ENCODE results near the gene GAN.
A peak's percentile ranks its signal among the peaks of the same experiment; 100 is the strongest.

Gene GAN

DNA sequence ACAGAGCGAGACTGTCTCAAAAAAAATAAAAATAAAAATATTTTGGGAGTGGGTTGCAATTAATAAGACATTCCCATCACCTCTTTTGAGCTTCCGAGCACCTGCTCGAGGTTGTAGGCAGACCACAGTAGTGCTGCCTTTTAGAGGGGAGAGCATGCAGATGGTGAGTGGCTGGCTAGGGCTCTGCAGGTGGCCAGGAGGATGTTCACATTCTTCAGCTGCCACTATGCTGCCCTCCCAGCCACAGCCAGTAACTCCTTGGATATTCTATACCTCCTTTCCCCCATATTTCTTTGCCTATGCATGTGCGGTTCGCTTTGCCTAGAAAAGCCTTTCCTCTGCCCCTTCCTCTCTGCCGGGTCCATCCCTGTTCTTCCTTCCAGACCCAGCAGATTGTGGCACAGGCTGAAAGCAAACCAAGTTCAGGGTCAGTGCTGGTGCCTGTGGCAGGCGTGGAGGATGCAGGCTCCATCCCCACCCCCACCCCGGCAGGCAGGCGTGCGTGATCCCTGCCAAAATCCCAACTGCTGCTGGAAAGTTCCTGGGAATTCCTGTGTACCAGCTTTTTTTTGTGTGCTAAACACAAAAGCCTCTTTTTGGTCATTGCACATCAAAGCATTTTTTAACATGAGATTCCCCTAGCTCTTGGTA is 96.0 kb downstream of the GAN start:
- Histone ChIP-seq H3K23ac (ENCODE audit: low read length) (no peak overlapping the region), H3K18ac (ENCODE audit: low read length) (no peak overlapping the region), H3K4ac (ENCODE audit: low read depth, low read length) (no peak overlapping the region), H2AK5ac (ENCODE audit: low read length) (no peak overlapping the region), H3K79me2 (ENCODE audit: control insufficient read depth, insufficient read depth, low read length) (no peaks in the 10 kb centered on the region), H3K27me3 (ENCODE audit: insufficient read depth, low read length, poor library complexity) (no peaks in the 10 kb centered on the region), H4K5ac (ENCODE audit: low read length) (no peak overlapping the region), H3K27ac (ENCODE audit: low read depth, low read length) (no peak overlapping the region), H2BK5ac (ENCODE audit: low read length) (no peak overlapping the region), H3K79me1 (ENCODE audit: low read length) (no peaks in the 10 kb centered on the region), H3K4me2 (ENCODE audit: low read length) (no peak overlapping the region), H4K8ac (ENCODE audit: low read depth, low read length) (no peak overlapping the region), H3K36me3 (ENCODE audit: control insufficient read depth, insufficient read depth, low read length) (no peaks in the 10 kb centered on the region), H3K56ac (ENCODE audit: low read length) (no peak overlapping the region), H3K4me1 (ENCODE audit: control insufficient read depth, low read depth, low read length) (peaks cover 2% of the 10 kb centered on the region), H2BK15ac (replicated peaks; ENCODE audit: low read depth) (no peak overlapping the region), H3K4me3 (ENCODE audit: low read length) (no peak overlapping the region), H3K9ac (ENCODE audit: low read length) (no peak overlapping the region), H2BK120ac (ENCODE audit: low read depth, low read length) (no peak overlapping the region)
- DNase-seq: peak; percentile 39
- WGBS (ENCODE audit: extremely low coverage, insufficient coverage, low lambda C conversion rate): no CpG with 5 or more reads among the region's 10 CpGs

DNA sequence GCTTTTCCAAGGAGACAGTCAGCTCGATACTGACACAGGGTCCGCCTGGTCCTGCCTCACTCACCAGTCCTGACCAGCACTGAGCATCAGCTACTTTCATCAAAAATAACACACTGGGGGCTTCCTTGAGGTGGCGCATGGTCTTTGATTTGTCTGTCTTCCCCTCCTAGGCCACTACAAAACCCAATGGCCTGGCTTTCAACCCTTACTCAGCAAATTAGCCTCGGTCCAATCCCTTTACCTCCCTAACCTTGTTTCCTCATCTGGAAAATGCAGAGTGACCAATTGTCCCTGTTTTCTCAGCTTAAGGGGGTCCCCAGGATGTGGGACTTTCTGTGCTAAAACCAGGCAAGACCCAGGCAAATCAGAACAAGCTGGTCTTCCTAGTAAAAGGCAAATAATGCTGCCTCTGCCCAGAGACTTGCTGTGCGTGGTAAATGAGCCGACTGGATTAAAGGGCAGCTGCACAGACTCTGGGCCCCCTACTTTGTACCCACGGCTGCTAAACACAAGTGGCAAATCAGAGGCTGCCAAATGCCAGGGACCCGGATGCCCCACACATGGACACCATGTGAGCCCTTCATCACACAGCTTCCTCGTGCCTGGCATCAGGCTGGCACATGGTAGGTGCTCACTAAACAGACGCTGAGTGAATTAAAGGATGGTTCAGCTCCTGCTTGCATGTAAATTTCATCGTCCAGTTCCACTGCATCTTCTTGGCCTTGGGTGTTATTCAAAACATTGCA is 98.7 kb downstream of the GAN start:
- Histone ChIP-seq H3K18ac (ENCODE audit: low read length) (no peak overlapping the region), H3K4ac (ENCODE audit: low read depth, low read length) (no peak overlapping the region), H3K4me3 (ENCODE audit: low read length) (no peak overlapping the region), H3K27me3 (ENCODE audit: insufficient read depth, low read length, poor library complexity) (no peaks in the 10 kb centered on the region), H3K27ac (ENCODE audit: low read depth, low read length) (no peak overlapping the region), H2BK15ac (replicated peaks; ENCODE audit: low read depth) (no peak overlapping the region), H4K8ac (ENCODE audit: low read depth, low read length) (no peak overlapping the region), H3K4me1 (ENCODE audit: control insufficient read depth, low read depth, low read length) (no peaks in the 10 kb centered on the region), H3K79me1 (ENCODE audit: low read length) (no peaks in the 10 kb centered on the region), H2AK5ac (ENCODE audit: low read length) (no peak overlapping the region), H3K23ac (ENCODE audit: low read length) (no peak overlapping the region), H3K79me2 (ENCODE audit: control insufficient read depth, insufficient read depth, low read length) (no peaks in the 10 kb centered on the region), H2BK120ac (ENCODE audit: low read depth, low read length) (no peak overlapping the region), H3K36me3 (ENCODE audit: control insufficient read depth, insufficient read depth, low read length) (no peaks in the 10 kb centered on the region), H2BK5ac (ENCODE audit: low read length) (no peak overlapping the region), H3K9ac (ENCODE audit: low read length) (no peak overlapping the region), H3K4me2 (ENCODE audit: low read length) (no peak overlapping the region), H4K5ac (ENCODE audit: low read length) (no peak overlapping the region), H3K56ac (ENCODE audit: low read length) (no peak overlapping the region)
- no peak for DNase-seq
- no CpG with 5 or more reads among the region's 11 CpGs for WGBS (ENCODE audit: extremely low coverage, insufficient coverage, low lambda C conversion rate)

DNA sequence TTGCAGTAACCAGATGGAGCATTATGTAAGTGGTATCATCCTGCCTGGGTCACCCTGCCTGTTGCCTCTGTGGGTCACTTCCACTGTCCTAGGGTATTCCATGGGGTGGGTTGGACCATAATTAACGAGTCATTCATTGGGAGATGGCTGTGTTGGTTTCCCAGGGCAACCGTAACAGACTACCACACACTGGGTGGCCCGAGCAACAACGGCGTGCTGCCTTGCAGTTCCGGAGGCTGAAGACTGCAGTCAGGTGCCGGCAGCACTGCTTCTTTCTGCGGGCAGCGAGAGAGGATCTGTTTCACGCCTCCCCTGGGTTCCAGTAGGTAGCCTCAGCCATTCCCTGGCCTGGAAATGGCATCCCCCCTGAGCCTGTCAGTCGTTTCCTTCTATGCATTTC is 101.0 kb downstream of the GAN start:
- no peak overlapping the region for H3K4me2 ChIP-seq (ENCODE audit: low read length)
- H3K4me1 ChIP-seq (ENCODE audit: control insufficient read depth, low read depth, low read length): no peaks in the 10 kb centered on the region
- H3K36me3 ChIP-seq (ENCODE audit: control insufficient read depth, insufficient read depth, low read length): no peaks in the 10 kb centered on the region
- WGBS (ENCODE audit: extremely low coverage, insufficient coverage, low lambda C conversion rate): no CpG with 5 or more reads among the region's 11 CpGs
- no peak overlapping the region for H3K4me3 ChIP-seq (ENCODE audit: low read length)
- H4K8ac ChIP-seq (ENCODE audit: low read depth, low read length): no peak overlapping the region
- H3K27ac ChIP-seq (ENCODE audit: low read depth, low read length): no peak overlapping the region
- no peak overlapping the region for H2BK120ac ChIP-seq (ENCODE audit: low read depth, low read length)
- H3K79me2 ChIP-seq (ENCODE audit: control insufficient read depth, insufficient read depth, low read length): no peaks in the 10 kb centered on the region
- no peak overlapping the region for H2BK15ac ChIP-seq (replicated peaks; ENCODE audit: low read depth)
- DNase-seq: peak; percentile 84
- H3K4ac ChIP-seq (ENCODE audit: low read depth, low read length): no peak overlapping the region
- H3K18ac ChIP-seq (ENCODE audit: low read length): no peak overlapping the region
- no peaks in the 10 kb centered on the region for H3K27me3 ChIP-seq (ENCODE audit: insufficient read depth, low read length, poor library complexity)
- H2BK5ac ChIP-seq (ENCODE audit: low read length): no peak overlapping the region
- no peaks in the 10 kb centered on the region for H3K79me1 ChIP-seq (ENCODE audit: low read length)
- no peak overlapping the region for H4K5ac ChIP-seq (ENCODE audit: low read length)
- H3K9ac ChIP-seq (ENCODE audit: low read length): no peak overlapping the region
- H3K56ac ChIP-seq (ENCODE audit: low read length): no peak overlapping the region
- no peak overlapping the region for H3K23ac ChIP-seq (ENCODE audit: low read length)
- no peak overlapping the region for H2AK5ac ChIP-seq (ENCODE audit: low read length)

DNA sequence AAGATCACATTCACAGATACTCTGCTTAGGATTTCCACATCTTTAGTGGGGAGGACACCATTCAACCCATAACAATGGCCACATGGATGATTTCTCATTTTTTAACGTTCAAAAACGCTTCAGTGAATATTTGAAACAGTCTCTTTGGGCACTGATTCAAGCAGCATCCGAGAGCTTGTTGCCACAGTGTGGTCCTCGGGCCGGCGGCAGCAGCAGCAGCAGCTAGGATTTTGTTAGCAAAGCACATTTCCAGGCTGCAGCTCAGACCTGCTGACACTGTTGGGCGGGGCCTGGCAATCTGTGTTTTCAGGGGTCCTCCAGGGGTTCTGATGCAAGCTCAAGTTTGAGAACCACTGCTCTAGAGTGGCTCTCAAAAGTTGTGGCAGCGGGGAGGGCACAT is 102.0 kb downstream of the GAN start:
- Histone ChIP-seq H3K4me1 (ENCODE audit: control insufficient read depth, low read depth, low read length) (no peaks in the 10 kb centered on the region), H3K27ac (ENCODE audit: low read depth, low read length) (no peak overlapping the region), H3K79me2 (ENCODE audit: control insufficient read depth, insufficient read depth, low read length) (no peaks in the 10 kb centered on the region), H3K4me2 (ENCODE audit: low read length) (no peak overlapping the region), H3K4me3 (ENCODE audit: low read length) (no peak overlapping the region), H3K36me3 (ENCODE audit: control insufficient read depth, insufficient read depth, low read length) (no peaks in the 10 kb centered on the region), H3K79me1 (ENCODE audit: low read length) (no peaks in the 10 kb centered on the region), H4K5ac (ENCODE audit: low read length) (no peak overlapping the region), H3K56ac (ENCODE audit: low read length) (no peak overlapping the region), H3K23ac (ENCODE audit: low read length) (no peak overlapping the region), H3K4ac (ENCODE audit: low read depth, low read length) (no peak overlapping the region), H2BK120ac (ENCODE audit: low read depth, low read length) (no peak overlapping the region), H3K9ac (ENCODE audit: low read length) (no peak overlapping the region), H2AK5ac (ENCODE audit: low read length) (no peak overlapping the region), H3K18ac (ENCODE audit: low read length) (no peak overlapping the region), H4K8ac (ENCODE audit: low read depth, low read length) (no peak overlapping the region), H2BK5ac (ENCODE audit: low read length) (no peak overlapping the region), H2BK15ac (replicated peaks; ENCODE audit: low read depth) (no peak overlapping the region), H3K27me3 (ENCODE audit: insufficient read depth, low read length, poor library complexity) (no peaks in the 10 kb centered on the region)
- DNase-seq: no peak
- no CpG with 5 or more reads among the region's 8 CpGs for WGBS (ENCODE audit: extremely low coverage, insufficient coverage, low lambda C conversion rate)

DNA sequence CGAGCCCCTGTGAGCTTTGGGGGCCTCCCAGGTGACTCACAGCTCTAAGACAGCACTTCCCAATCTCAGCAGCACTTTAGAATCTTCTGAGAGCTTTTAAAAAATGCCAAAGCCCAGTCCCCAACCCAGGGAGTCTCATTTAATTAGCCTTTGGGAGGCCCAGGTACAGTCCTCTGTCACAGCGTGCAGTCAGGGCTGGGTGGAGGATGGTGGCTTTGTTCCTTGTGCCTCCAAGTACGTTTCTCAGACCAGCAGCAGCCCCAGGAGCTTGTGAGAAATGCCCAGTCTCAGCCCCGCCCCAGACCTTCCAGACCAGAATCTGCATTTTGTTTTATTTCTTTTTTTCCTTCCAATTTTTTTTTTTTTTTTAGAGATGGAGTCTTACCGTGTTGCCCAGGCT is 102.4 kb downstream of the GAN start:
- no peaks in the 10 kb centered on the region for H3K79me1 ChIP-seq (ENCODE audit: low read length)
- no peak overlapping the region for H2AK5ac ChIP-seq (ENCODE audit: low read length)
- no peak for DNase-seq
- H3K4me1 ChIP-seq (ENCODE audit: control insufficient read depth, low read depth, low read length): no peaks in the 10 kb centered on the region
- no peak overlapping the region for H3K18ac ChIP-seq (ENCODE audit: low read length)
- no peak overlapping the region for H3K9ac ChIP-seq (ENCODE audit: low read length)
- H3K56ac ChIP-seq (ENCODE audit: low read length): no peak overlapping the region
- H3K79me2 ChIP-seq (ENCODE audit: control insufficient read depth, insufficient read depth, low read length): no peaks in the 10 kb centered on the region
- H3K4me3 ChIP-seq (ENCODE audit: low read length): no peak overlapping the region
- H2BK15ac ChIP-seq (replicated peaks; ENCODE audit: low read depth): no peak overlapping the region
- H4K8ac ChIP-seq (ENCODE audit: low read depth, low read length): no peak overlapping the region
- H3K4me2 ChIP-seq (ENCODE audit: low read length): no peak overlapping the region
- H3K4ac ChIP-seq (ENCODE audit: low read depth, low read length): no peak overlapping the region
- no peak overlapping the region for H3K23ac ChIP-seq (ENCODE audit: low read length)
- no peak overlapping the region for H2BK120ac ChIP-seq (ENCODE audit: low read depth, low read length)
- WGBS (ENCODE audit: extremely low coverage, insufficient coverage, low lambda C conversion rate): no CpG with 5 or more reads among the region's 5 CpGs
- no peak overlapping the region for H2BK5ac ChIP-seq (ENCODE audit: low read length)
- H3K27me3 ChIP-seq (ENCODE audit: insufficient read depth, low read length, poor library complexity): no peaks in the 10 kb centered on the region
- H3K36me3 ChIP-seq (ENCODE audit: control insufficient read depth, insufficient read depth, low read length): no peaks in the 10 kb centered on the region
- no peak overlapping the region for H3K27ac ChIP-seq (ENCODE audit: low read depth, low read length)
- H4K5ac ChIP-seq (ENCODE audit: low read length): no peak overlapping the region

All from mesendoderm (in vitro differentiated cells).